DND-41 (cell line): Measurements from ENCODE around the gene CACNA1D.

Experiments used
- ATAC-seq: fragments of 200-7000 bp; cut with Tn5 transposase; 3 replicates; pipeline ENCODE4 v1.9.1; 2021; ENCODE audit warnings: low read depth; ENCODE audit not compliant: insufficient read depth
- DNase-seq: peaks from one replicate; pipeline ENCODE4 v3.0.0-alpha.2; 2020
- H2AFZ ChIP-seq: 2 replicates; pipeline ENCODE4 v1.6.0; 2012; ENCODE audit warnings: low read depth, low read length
- H3K27ac ChIP-seq: 2 replicates; pipeline ENCODE4 v1.5.1; 2012; ENCODE audit warnings: low read length, inconsistent platforms
- H3K27me3 ChIP-seq: fragments of 200-600 bp; sonication (generic); 2 replicates; pipeline ENCODE4 v1.6.0; 2012; ENCODE audit warnings: low read length, mild to moderate bottlenecking, inconsistent platforms; ENCODE audit not compliant: insufficient read depth, poor library complexity
- H3K36me3 ChIP-seq: 2 replicates; pipeline ENCODE4 v1.5.1; 2012; ENCODE audit warnings: low read length, inconsistent platforms; ENCODE audit not compliant: insufficient read depth
- H3K4me1 ChIP-seq: 2 replicates; pipeline ENCODE4 v1.5.1; 2012; ENCODE audit warnings: mild to moderate bottlenecking, low read length; ENCODE audit not compliant: insufficient read depth
- H3K4me2 ChIP-seq: 2 replicates; pipeline ENCODE4 v1.6.0; 2012; ENCODE audit warnings: mild to moderate bottlenecking, moderate library complexity, low read length, inconsistent platforms; ENCODE audit not compliant: insufficient read depth
- H3K4me3 ChIP-seq, 2 experiments: fragments of 200-600 bp in 1 of 2; shearing (Covaris generic) in 1 of 2; 2 replicates each; pipeline ENCODE4 v1.5.1; 2012 to 2016; ENCODE audit warnings: inconsistent platforms in 2 of 2, low read length in 2 of 2, mild to moderate bottlenecking in 2 of 2, low read depth in 1 of 2, moderate library complexity in 1 of 2
- H3K79me2 ChIP-seq: 2 replicates; pipeline ENCODE4 v1.6.0; 2012; ENCODE audit warnings: low read length, inconsistent platforms; ENCODE audit not compliant: insufficient read depth
- H3K9ac ChIP-seq: 2 replicates; pipeline ENCODE4 v1.6.0; 2012; ENCODE audit warnings: low read depth, mild to moderate bottlenecking, inconsistent platforms, low read length, moderate library complexity
- H3K9me3 ChIP-seq: 2 replicates; pipeline ENCODE4 v1.5.1; 2012; ENCODE audit warnings: low read length, moderate library complexity, mild to moderate bottlenecking, inconsistent platforms; ENCODE audit not compliant: insufficient read depth, severe bottlenecking
- H4K20me1 ChIP-seq: 2 replicates; pipeline ENCODE4 v1.6.0; 2012; ENCODE audit warnings: low read length; ENCODE audit not compliant: insufficient read depth
- EZH2 ChIP-seq: IDR thresholded peaks from 3 replicates; pipeline ENCODE4 v1.6.1; 2012; ENCODE audit warnings: borderline replicate concordance, low read depth, mild to moderate bottlenecking, moderate library complexity, low read length, inconsistent platforms; ENCODE audit not compliant: severe bottlenecking
- TF ChIP-seq, protein P1 (sequence below): IDR thresholded peaks from 2 replicates; pipeline ENCODE4 v1.5.1; 2012; ENCODE audit warnings: borderline replicate concordance, low read length, moderate library complexity, mild to moderate bottlenecking; ENCODE audit not compliant: poor library complexity, severe bottlenecking; ENCODE audit errors: extremely low read depth

The CACNA1D gene

GRCh38 chr3:53545310-53545995 lies 51.0 kb downstream of the CACNA1D start:
- H3K4me1 ChIP-seq = no peaks in the 10 kb centered on the region
- no peak for DNase-seq
- H3K4me2 ChIP-seq = no peak overlapping the region
- TF ChIP-seq EZH2 = no peak
- TF ChIP-seq, protein P1, sequence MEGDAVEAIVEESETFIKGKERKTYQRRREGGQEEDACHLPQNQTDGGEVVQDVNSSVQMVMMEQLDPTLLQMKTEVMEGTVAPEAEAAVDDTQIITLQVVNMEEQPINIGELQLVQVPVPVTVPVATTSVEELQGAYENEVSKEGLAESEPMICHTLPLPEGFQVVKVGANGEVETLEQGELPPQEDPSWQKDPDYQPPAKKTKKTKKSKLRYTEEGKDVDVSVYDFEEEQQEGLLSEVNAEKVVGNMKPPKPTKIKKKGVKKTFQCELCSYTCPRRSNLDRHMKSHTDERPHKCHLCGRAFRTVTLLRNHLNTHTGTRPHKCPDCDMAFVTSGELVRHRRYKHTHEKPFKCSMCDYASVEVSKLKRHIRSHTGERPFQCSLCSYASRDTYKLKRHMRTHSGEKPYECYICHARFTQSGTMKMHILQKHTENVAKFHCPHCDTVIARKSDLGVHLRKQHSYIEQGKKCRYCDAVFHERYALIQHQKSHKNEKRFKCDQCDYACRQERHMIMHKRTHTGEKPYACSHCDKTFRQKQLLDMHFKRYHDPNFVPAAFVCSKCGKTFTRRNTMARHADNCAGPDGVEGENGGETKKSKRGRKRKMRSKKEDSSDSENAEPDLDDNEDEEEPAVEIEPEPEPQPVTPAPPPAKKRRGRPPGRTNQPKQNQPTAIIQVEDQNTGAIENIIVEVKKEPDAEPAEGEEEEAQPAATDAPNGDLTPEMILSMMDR = no peak
- no peak for ATAC-seq
- H3K9me3 ChIP-seq = no peaks in the 10 kb centered on the region
- no peaks in the 10 kb centered on the region; the same call in 1 of the 2 replicates for H4K20me1 ChIP-seq
- H3K27ac ChIP-seq = no peak overlapping the region
- no peak overlapping the region for H2AFZ ChIP-seq
- peaks cover 14% of the 10 kb centered on the region for H3K27me3 ChIP-seq
- H3K4me3 ChIP-seq = no peak overlapping the region
- H3K36me3 ChIP-seq = no peaks in the 10 kb centered on the region
- H3K79me2 ChIP-seq = no peaks in the 10 kb centered on the region
- H3K9ac ChIP-seq = no peak overlapping the region

- Histone ChIP-seq H3K27me3 (peaks cover 14% of the 10 kb centered on the region), H3K9ac (no peak overlapping the region), H3K4me1 (no peaks in the 10 kb centered on the region), H3K4me2 (no peak overlapping the region), H2AFZ (no peak overlapping the region), H3K4me3 (no peak overlapping the region), H3K27ac (no peak overlapping the region), H3K79me2 (no peaks in the 10 kb centered on the region), H3K9me3 (no peaks in the 10 kb centered on the region), H3K36me3 (no peaks in the 10 kb centered on the region), H4K20me1 (no peaks in the 10 kb centered on the region; the same call in 1 of the 2 replicates)
- TF ChIP-seq EZH2 = no peak
- TF ChIP-seq, protein P1 = no peak
- ATAC-seq (no peak), DNase-seq (no peak)
Observed at GRCh38 chr3:53545996-53546359, 51.6 kb downstream of the CACNA1D start.

DNA sequence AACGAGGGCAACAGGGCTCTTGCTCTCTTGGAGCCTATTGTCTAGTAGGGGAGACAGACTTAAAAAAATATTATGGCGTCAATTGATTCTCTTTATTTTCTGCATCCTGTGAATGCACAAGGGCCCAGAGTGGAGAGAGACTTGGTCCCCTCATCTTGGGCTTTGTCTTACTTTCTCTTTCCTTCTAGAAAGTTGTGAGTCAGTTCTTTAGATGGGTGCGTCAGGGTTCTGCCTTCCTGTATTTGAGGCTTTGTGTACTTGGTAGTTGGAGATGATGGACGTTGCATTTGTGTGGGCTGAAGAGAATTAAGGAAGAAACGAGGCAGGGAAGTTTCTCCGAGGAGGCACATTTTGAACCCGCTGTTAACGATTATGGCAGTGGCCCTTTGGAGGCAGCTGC lies 52.9 kb downstream of the CACNA1D start:
- H3K4me2 ChIP-seq = no peak overlapping the region
- peaks cover 11% of the 10 kb centered on the region for H3K27me3 ChIP-seq
- no peak overlapping the region for H2AFZ ChIP-seq
- no peaks in the 10 kb centered on the region for H3K4me1 ChIP-seq
- TF ChIP-seq, protein P1 = no peak
- no peak for TF ChIP-seq EZH2
- H3K9me3 ChIP-seq = no peaks in the 10 kb centered on the region
- H3K36me3 ChIP-seq = no peaks in the 10 kb centered on the region
- no peaks in the 10 kb centered on the region; the same call in 1 of the 2 replicates for H4K20me1 ChIP-seq
- DNase-seq (no peak), ATAC-seq (no peak)
- H3K79me2 ChIP-seq = no peaks in the 10 kb centered on the region
- no peak overlapping the region for H3K27ac ChIP-seq
- no peak overlapping the region for H3K9ac ChIP-seq
- no peak overlapping the region for H3K4me3 ChIP-seq
